GM23338 (cell line): ENCODE data around the gene ZSCAN25. TPM values are rescaled to one million over a fixed set of nuclear protein-coding genes. Genes with fewer than 3 reads are reported as not detected.

ENCODE experiments used
- ATAC-seq: fragments of 200-7000 bp; cut with Tn5 transposase; 3 replicates; pipeline ENCODE4 v1.9.1; 2020
- DNase-seq: peaks from one replicate; pipeline ENCODE4 v3.0.0-alpha.2; 2015; ENCODE audit warnings: low spot score
- H2AFZ ChIP-seq: fragments of 200-600 bp; sonication (generic); 2 replicates; pipeline ENCODE4 v1.8.0; 2016; ENCODE audit warnings: antibody characterized with exemption, mild to moderate bottlenecking, moderate library complexity
- H3F3A ChIP-seq: fragments of 200-600 bp; sonication (generic); replicated peaks from 2 replicates; pipeline ENCODE4 v1.8.0; 2017; ENCODE audit warnings: antibody characterized with exemption, mixed run types, low read depth
- H3K27ac ChIP-seq: fragments of 200-600 bp; sonication (generic); 2 replicates; pipeline ENCODE4 v1.6.1; 2016; ENCODE audit warnings: low read depth
- H3K27me3 ChIP-seq: fragments of 200-600 bp; sonication (generic); 2 replicates; pipeline ENCODE4 v1.8.0; 2016; ENCODE audit warnings: mild to moderate bottlenecking, mixed run types, moderate library complexity; ENCODE audit not compliant: insufficient read depth
- H3K36me3 ChIP-seq: fragments of 200-600 bp; sonication (generic); 2 replicates; pipeline ENCODE4 v1.8.0; 2016; ENCODE audit warnings: mild to moderate bottlenecking; ENCODE audit not compliant: insufficient read depth
- H3K4me1 ChIP-seq: fragments of 200-600 bp; sonication (generic); 2 replicates; pipeline ENCODE4 v1.8.0; 2016; ENCODE audit warnings: mild to moderate bottlenecking, moderate library complexity; ENCODE audit not compliant: insufficient read depth
- H3K4me2 ChIP-seq: fragments of 200-600 bp; sonication (generic); 2 replicates; pipeline ENCODE4 v1.7.1; 2017; ENCODE audit warnings: mixed run types
- H3K4me3 ChIP-seq: fragments of 200-600 bp; sonication (generic); 2 replicates; pipeline ENCODE4 v1.6.1; 2016; ENCODE audit warnings: mixed run types
- H3K79me2 ChIP-seq: fragments of 200-600 bp; sonication (generic); replicated peaks from 2 replicates; pipeline ENCODE4 v1.8.0; 2017; ENCODE audit warnings: mild to moderate bottlenecking; ENCODE audit not compliant: insufficient read depth
- H3K9me2 ChIP-seq: fragments of 200-600 bp; sonication (generic); 2 replicates; pipeline ENCODE4 v1.8.0; 2017; ENCODE audit not compliant: insufficient read depth
- H4K20me1 ChIP-seq: fragments of 200-600 bp; sonication (generic); replicated peaks from 2 replicates; pipeline ENCODE4 v1.8.0; 2017; ENCODE audit warnings: mild to moderate bottlenecking; ENCODE audit not compliant: insufficient read depth
- H3K27ac Mint-ChIP-seq: 2 replicates; pipeline ENCODE4 v1.8.0; 2020; ENCODE audit warnings: inconsistent platforms, mild to moderate bottlenecking, moderate library complexity, mixed read lengths
- H3K27me3 Mint-ChIP-seq: 3 replicates; pipeline ENCODE4 v1.8.0; 2022; ENCODE audit warnings: low read depth, mild to moderate bottlenecking, moderate library complexity, mixed read lengths, inconsistent platforms; ENCODE audit not compliant: insufficient read depth, poor library complexity
- H3K36me3 Mint-ChIP-seq: 3 replicates; pipeline ENCODE4 v1.8.0; 2021; ENCODE audit warnings: low read depth, mild to moderate bottlenecking, inconsistent platforms, moderate library complexity, mixed read lengths
- H3K4me1 Mint-ChIP-seq: 3 replicates; pipeline ENCODE4 v1.8.0; 2020; ENCODE audit warnings: mild to moderate bottlenecking, inconsistent platforms, mixed read lengths
- H3K4me3 Mint-ChIP-seq: 3 replicates; pipeline ENCODE4 v1.8.0; 2021; ENCODE audit warnings: moderate library complexity, mild to moderate bottlenecking, inconsistent platforms, mixed read lengths
- H3K9me3 Mint-ChIP-seq: 3 replicates; pipeline ENCODE4 v1.8.0; 2020; ENCODE audit warnings: moderate library complexity, mild to moderate bottlenecking, inconsistent platforms, mixed read lengths
- CREB1 ChIP-seq: fragments of 250-450 bp; sonication (Bioruptor Pico); IDR thresholded peaks from 2 replicates; pipeline ENCODE4 v1.5.0; 2020; ENCODE audit warnings: low read depth, mild to moderate bottlenecking, moderate library complexity
- EZH2 ChIP-seq: fragments of 200-600 bp; sonication (generic); IDR thresholded peaks from one replicate; pipeline ENCODE4 v1.8.0; 2017; ENCODE audit warnings: antibody characterized with exemption, mild to moderate bottlenecking, low read depth; ENCODE audit not compliant: unreplicated experiment
- EZH2phosphoT487 ChIP-seq: fragments of 200-600 bp; sonication (generic); IDR thresholded peaks from one replicate; pipeline ENCODE4 v1.8.1; 2018; ENCODE audit warnings: antibody characterized with exemption; ENCODE audit not compliant: unreplicated experiment
- JUNB ChIP-seq: IDR thresholded peaks from one replicate; pipeline ENCODE4 v1.6.1; 2016; ENCODE audit warnings: antibody characterized with exemption; ENCODE audit not compliant: unreplicated experiment
- NANOG ChIP-seq: IDR thresholded peaks from 2 replicates; pipeline ENCODE4 v1.6.1; 2016; ENCODE audit warnings: antibody characterized with exemption, borderline replicate concordance
- POLR2AphosphoS5 ChIP-seq: IDR thresholded peaks from 2 replicates; pipeline ENCODE4 v1.6.1; 2016; ENCODE audit warnings: antibody characterized with exemption, low read depth
- STAT1 ChIP-seq: IDR thresholded peaks from one replicate; pipeline ENCODE4 v1.6.1; 2016; ENCODE audit warnings: antibody characterized with exemption; ENCODE audit not compliant: unreplicated experiment
- ZNF114 ChIP-seq: fragments of 250-450 bp; sonication (Bioruptor Pico); IDR thresholded peaks from 2 replicates; pipeline ENCODE4 v1.5.0; 2020; ENCODE audit warnings: mild to moderate bottlenecking, moderate library complexity
- ZNF331 ChIP-seq: fragments of 250-450 bp; sonication (Bioruptor Pico); IDR thresholded peaks from 2 replicates; pipeline ENCODE4 v1.5.0; 2020; ENCODE audit warnings: low read depth, mild to moderate bottlenecking, moderate library complexity
- polyA plus RNA-seq: library from polyadenylated mRNA; unstranded; fragments of >200 nt; fragmentation: Nextera tagmentation; extraction: Ambion mirVana; gene quantifications from 2 replicates; pipeline ENCODE4 v1.2.1, GENCODE V29; 2016
- total RNA-seq: library from RNA; depleted of rRNA; stranded (reverse); fragments of >200 nt; shearing (Covaris generic); gene quantifications from 2 replicates; pipeline ENCODE4 v1.2.3, GENCODE V29; 2014
- TF ChIP-seq, protein P1 (sequence below): IDR thresholded peaks from one replicate; pipeline ENCODE4 v1.6.1; 2018; ENCODE audit warnings: antibody characterized with exemption; ENCODE audit not compliant: unreplicated experiment
- TF ChIP-seq, protein P2 (sequence below), 2 experiments: fragments of 200-600 bp in 1 of 2; sonication (generic) in 1 of 2; conservative IDR thresholded peaks; 2 replicates each; pipeline versions ENCODE4 v1.5.1 to v1.6.1; 2016 to 2017; ENCODE audit warnings: antibody characterized with exemption in 2 of 2, low read depth in 2 of 2, mild to moderate bottlenecking in 2 of 2, moderate library complexity in 1 of 2
- TF ChIP-seq, protein P3 (sequence below): fragments of 250-450 bp; sonication (Bioruptor Pico); IDR thresholded peaks from 2 replicates; pipeline ENCODE4 v1.5.0; 2020; ENCODE audit warnings: mild to moderate bottlenecking, moderate library complexity
- TF ChIP-seq, protein P4 (sequence below): IDR thresholded peaks from 2 replicates; pipeline ENCODE4 v1.6.1; 2016; ENCODE audit warnings: antibody characterized with exemption

ZSCAN25 gene
- total and polyA plus RNA-seq, 2 experiments from 2014 or later, result 4.8 to 17.5 TPM

DNA sequence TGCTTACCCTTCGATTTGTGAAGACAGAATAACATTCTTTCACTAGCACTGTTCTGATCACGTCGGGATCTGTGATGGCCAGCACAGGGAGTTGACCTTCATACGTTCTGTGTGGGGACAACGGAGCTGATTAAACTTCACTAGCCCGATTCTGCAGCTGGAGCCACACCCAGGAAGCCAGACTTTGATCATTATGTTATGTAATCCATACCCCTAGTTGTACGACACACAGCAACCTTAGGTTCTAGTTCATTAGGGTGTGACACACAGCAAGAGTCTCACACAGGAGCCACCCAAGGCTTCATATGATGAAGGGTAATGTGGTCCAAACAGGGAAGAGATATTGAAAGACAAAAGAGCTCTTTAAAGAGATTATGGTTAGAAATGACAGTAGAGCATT is 55.8 kb downstream of the ZSCAN25 start:
- H3K4me3 Mint-ChIP-seq, result no peak overlapping the region
- TF ChIP-seq EZH2 (no peak), JUNB (no peak), ZNF331 (CRISPR knock-in tag) (no peak), ZNF114 (CRISPR knock-in tag) (no peak), EZH2phosphoT487 (no peak), CREB1 (no peak), STAT1 (no peak), NANOG (no peak), POLR2AphosphoS5 (no peak)
- TF ChIP-seq, protein P1, sequence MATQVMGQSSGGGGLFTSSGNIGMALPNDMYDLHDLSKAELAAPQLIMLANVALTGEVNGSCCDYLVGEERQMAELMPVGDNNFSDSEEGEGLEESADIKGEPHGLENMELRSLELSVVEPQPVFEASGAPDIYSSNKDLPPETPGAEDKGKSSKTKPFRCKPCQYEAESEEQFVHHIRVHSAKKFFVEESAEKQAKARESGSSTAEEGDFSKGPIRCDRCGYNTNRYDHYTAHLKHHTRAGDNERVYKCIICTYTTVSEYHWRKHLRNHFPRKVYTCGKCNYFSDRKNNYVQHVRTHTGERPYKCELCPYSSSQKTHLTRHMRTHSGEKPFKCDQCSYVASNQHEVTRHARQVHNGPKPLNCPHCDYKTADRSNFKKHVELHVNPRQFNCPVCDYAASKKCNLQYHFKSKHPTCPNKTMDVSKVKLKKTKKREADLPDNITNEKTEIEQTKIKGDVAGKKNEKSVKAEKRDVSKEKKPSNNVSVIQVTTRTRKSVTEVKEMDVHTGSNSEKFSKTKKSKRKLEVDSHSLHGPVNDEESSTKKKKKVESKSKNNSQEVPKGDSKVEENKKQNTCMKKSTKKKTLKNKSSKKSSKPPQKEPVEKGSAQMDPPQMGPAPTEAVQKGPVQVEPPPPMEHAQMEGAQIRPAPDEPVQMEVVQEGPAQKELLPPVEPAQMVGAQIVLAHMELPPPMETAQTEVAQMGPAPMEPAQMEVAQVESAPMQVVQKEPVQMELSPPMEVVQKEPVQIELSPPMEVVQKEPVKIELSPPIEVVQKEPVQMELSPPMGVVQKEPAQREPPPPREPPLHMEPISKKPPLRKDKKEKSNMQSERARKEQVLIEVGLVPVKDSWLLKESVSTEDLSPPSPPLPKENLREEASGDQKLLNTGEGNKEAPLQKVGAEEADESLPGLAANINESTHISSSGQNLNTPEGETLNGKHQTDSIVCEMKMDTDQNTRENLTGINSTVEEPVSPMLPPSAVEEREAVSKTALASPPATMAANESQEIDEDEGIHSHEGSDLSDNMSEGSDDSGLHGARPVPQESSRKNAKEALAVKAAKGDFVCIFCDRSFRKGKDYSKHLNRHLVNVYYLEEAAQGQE, result no peak
- TF ChIP-seq, protein P2, sequence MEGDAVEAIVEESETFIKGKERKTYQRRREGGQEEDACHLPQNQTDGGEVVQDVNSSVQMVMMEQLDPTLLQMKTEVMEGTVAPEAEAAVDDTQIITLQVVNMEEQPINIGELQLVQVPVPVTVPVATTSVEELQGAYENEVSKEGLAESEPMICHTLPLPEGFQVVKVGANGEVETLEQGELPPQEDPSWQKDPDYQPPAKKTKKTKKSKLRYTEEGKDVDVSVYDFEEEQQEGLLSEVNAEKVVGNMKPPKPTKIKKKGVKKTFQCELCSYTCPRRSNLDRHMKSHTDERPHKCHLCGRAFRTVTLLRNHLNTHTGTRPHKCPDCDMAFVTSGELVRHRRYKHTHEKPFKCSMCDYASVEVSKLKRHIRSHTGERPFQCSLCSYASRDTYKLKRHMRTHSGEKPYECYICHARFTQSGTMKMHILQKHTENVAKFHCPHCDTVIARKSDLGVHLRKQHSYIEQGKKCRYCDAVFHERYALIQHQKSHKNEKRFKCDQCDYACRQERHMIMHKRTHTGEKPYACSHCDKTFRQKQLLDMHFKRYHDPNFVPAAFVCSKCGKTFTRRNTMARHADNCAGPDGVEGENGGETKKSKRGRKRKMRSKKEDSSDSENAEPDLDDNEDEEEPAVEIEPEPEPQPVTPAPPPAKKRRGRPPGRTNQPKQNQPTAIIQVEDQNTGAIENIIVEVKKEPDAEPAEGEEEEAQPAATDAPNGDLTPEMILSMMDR (conservative IDR thresholded peaks at IDR 0.05; ENCODE audit: low read depth in 2 of 2), result no peak
- TF ChIP-seq, protein P3, sequence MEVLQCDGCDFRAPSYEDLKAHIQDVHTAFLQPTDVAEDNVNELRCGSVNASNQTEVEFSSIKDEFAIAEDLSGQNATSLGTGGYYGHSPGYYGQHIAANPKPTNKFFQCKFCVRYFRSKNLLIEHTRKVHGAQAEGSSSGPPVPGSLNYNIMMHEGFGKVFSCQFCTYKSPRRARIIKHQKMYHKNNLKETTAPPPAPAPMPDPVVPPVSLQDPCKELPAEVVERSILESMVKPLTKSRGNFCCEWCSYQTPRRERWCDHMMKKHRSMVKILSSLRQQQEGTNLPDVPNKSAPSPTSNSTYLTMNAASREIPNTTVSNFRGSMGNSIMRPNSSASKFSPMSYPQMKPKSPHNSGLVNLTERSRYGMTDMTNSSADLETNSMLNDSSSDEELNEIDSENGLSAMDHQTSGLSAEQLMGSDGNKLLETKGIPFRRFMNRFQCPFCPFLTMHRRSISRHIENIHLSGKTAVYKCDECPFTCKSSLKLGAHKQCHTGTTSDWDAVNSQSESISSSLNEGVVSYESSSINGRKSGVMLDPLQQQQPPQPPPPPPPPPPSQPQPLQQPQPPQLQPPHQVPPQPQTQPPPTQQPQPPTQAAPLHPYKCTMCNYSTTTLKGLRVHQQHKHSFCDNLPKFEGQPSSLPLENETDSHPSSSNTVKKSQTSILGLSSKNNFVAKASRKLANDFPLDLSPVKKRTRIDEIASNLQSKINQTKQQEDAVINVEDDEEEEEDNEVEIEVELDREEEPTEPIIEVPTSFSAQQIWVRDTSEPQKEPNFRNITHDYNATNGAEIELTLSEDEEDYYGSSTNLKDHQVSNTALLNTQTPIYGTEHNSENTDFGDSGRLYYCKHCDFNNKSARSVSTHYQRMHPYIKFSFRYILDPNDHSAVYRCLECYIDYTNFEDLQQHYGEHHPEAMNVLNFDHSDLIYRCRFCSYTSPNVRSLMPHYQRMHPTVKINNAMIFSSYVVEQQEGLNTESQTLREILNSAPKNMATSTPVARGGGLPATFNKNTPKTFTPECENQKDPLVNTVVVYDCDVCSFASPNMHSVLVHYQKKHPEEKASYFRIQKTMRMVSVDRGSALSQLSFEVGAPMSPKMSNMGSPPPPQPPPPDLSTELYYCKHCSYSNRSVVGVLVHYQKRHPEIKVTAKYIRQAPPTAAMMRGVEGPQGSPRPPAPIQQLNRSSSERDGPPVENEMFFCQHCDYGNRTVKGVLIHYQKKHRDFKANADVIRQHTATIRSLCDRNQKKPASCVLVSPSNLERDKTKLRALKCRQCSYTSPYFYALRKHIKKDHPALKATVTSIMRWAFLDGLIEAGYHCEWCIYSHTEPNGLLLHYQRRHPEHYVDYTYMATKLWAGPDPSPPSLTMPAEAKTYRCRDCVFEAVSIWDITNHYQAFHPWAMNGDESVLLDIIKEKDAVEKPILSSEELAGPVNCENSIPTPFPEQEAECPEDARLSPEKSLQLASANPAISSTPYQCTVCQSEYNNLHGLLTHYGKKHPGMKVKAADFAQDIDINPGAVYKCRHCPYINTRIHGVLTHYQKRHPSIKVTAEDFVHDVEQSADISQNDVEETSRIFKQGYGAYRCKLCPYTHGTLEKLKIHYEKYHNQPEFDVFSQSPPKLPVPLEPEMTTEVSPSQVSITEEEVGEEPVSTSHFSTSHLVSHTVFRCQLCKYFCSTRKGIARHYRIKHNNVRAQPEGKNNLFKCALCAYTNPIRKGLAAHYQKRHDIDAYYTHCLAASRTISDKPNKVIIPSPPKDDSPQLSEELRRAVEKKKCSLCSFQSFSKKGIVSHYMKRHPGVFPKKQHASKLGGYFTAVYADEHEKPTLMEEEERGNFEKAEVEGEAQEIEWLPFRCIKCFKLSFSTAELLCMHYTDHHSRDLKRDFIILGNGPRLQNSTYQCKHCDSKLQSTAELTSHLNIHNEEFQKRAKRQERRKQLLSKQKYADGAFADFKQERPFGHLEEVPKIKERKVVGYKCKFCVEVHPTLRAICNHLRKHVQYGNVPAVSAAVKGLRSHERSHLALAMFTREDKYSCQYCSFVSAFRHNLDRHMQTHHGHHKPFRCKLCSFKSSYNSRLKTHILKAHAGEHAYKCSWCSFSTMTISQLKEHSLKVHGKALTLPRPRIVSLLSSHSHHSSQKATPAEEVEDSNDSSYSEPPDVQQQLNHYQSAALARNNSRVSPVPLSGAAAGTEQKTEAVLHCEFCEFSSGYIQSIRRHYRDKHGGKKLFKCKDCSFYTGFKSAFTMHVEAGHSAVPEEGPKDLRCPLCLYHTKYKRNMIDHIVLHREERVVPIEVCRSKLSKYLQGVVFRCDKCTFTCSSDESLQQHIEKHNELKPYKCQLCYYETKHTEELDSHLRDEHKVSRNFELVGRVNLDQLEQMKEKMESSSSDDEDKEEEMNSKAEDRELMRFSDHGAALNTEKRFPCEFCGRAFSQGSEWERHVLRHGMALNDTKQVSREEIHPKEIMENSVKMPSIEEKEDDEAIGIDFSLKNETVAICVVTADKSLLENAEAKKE, result no peak
- TF ChIP-seq, protein P4, sequence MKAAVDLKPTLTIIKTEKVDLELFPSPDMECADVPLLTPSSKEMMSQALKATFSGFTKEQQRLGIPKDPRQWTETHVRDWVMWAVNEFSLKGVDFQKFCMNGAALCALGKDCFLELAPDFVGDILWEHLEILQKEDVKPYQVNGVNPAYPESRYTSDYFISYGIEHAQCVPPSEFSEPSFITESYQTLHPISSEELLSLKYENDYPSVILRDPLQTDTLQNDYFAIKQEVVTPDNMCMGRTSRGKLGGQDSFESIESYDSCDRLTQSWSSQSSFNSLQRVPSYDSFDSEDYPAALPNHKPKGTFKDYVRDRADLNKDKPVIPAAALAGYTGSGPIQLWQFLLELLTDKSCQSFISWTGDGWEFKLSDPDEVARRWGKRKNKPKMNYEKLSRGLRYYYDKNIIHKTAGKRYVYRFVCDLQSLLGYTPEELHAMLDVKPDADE, result no peak
- Histone ChIP-seq H3K79me2 (no peaks in the 10 kb centered on the region), H3K27me3 (no peaks in the 10 kb centered on the region), H4K20me1 (no peaks in the 10 kb centered on the region), H3K27ac (no peak overlapping the region), H3K9me2 (no peaks in the 10 kb centered on the region), H3K36me3 (no peaks in the 10 kb centered on the region), H3K4me2 (no peak overlapping the region), H2AFZ (no peak overlapping the region), H3K4me3 (no peak overlapping the region), H3F3A (no peaks in the 10 kb centered on the region), H3K4me1 (peaks cover 6% of the 10 kb centered on the region; the same call in 1 of the 2 replicates)
- DNase-seq, result no peak
- H3K27ac Mint-ChIP-seq, result no peak overlapping the region
- peaks cover 8% of the 10 kb centered on the region for H3K4me1 Mint-ChIP-seq
- peaks cover 4% of the 10 kb centered on the region for H3K27me3 Mint-ChIP-seq
- ATAC-seq, result no peak
- H3K9me3 Mint-ChIP-seq, result no peaks in the 10 kb centered on the region
- no peaks in the 10 kb centered on the region for H3K36me3 Mint-ChIP-seq
